Activated T-helper 17 cell treated with anti-CD3 and anti-CD28 coated beads, Interleukin-2, amount 50 U/mL, for 72 hours (primary cell): ENCODE results near the gene MEN1. TPM values are rescaled to one million over a fixed set of nuclear protein-coding genes. Genes with fewer than 3 reads are reported as not detected.

Experiments used
- ATAC-seq: fragments of 150-1000 bp; cut with Tn5 transposase; replicated peaks from 2 replicates; pipeline ENCODE4 v1.10.0; 2021; ENCODE audit warnings: mild to moderate bottlenecking, moderate library complexity
- H3K27ac Mint-ChIP-seq: one replicate; pipeline ENCODE4 v1.8.0; 2022; ENCODE audit warnings: mixed read lengths
- H3K27me3 Mint-ChIP-seq: one replicate; pipeline ENCODE4 v1.8.0; 2022; ENCODE audit warnings: mixed read lengths
- H3K36me3 Mint-ChIP-seq: one replicate; pipeline ENCODE4 v1.8.0; 2022; ENCODE audit warnings: low read depth, mild to moderate bottlenecking, mixed read lengths
- H3K4me1 Mint-ChIP-seq: one replicate; pipeline ENCODE4 v1.8.0; 2022; ENCODE audit warnings: mixed read lengths
- H3K4me3 Mint-ChIP-seq: one replicate; pipeline ENCODE4 v1.8.0; 2022; ENCODE audit warnings: mild to moderate bottlenecking, mixed read lengths
- H3K9me3 Mint-ChIP-seq: one replicate; pipeline ENCODE4 v1.8.0; 2022; ENCODE audit warnings: mixed read lengths
- total RNA-seq, 2 donors: library from RNA; stranded (reverse); gene quantifications; one replicate each; pipeline ENCODE4 v1.2.3, GENCODE V29; 2022

Gene MEN1
- total RNA-seq, 2 donors from 2014 or later, result 17.9 to 28.2 TPM

DNA sequence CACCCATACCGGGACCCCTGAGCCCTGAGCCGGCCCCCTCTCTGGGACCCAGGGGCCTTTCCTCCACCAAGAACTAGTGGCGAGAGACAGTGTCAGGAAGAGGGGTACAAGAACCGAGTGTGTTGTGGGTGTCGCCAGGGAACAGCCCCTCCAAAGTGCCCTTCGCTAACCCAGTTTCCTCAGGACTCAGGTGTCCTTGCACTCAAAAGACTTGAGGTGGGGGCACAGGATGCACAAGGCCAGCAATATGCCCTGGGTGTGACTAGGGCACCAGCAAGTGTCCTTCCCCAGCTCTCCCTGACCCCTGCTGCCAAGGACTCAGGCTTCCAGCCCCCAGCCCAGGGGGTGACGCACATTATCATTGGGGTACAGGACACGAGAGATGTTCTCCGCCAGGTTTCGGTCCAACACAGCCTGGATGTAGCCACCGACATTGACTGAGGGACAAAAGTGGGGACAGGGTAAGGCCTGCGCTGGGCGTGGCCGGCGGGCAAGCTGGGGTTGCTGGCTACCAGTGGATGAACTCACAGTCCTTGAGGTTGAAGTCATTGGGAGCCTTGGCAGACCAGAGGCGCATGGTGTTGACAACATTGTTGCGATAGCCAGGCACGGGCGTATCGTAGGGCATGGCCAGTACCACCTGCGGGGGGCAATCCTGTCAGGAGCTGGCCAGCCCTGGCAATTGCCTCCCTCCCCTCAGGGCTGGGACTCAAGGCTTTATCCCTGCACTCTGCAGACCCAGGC lies 55.3 kb downstream of the MEN1 start:
- H3K9me3 Mint-ChIP-seq, result no peaks in the 10 kb centered on the region
- H3K4me3 Mint-ChIP-seq, result no peak overlapping the region
- no peak for ATAC-seq
- no peaks in the 10 kb centered on the region for H3K27me3 Mint-ChIP-seq
- H3K4me1 Mint-ChIP-seq, result peaks cover 4% of the 10 kb centered on the region
- H3K27ac Mint-ChIP-seq, result no peak overlapping the region
- H3K36me3 Mint-ChIP-seq, result no peaks in the 10 kb centered on the region

DNA sequence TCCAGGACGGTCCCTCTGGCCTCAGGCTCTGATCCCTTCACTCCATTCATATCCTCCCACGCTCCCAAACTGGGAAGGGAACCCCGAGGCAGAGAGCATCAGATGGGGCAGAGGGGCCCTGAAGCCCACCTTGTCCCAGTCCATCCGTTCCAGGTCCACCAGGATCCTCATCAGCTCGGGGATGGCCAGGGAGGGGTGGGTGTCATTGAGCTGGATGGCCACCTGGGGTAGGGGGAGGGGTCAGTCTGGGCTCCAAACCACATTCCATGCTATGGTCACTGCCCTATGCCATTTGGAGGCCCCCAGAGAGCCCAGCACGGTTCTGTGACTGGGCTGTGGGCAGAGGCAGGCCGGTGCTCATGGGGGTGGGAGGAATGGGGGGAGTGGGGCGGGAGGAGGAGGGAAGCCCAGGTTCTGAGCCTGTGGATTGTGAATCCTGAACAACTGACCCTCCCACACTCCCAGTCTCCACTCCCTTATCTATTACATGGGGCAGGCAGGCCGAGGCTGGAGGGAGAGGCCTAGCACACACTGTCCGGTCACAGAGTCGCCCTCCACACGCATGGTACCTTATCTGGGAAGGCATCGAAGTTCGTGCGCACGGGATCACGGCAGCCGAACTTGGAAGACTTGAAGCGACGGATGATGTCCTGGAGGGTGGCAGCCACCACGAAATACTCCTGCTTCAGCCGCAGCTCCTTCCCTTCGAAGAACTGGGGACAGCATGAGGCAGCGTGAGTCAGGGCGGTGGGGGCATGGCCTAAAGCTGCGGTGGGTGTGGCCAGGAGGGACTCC lies 56.0 kb downstream of the MEN1 start:
- H3K27ac Mint-ChIP-seq, result no peak overlapping the region
- H3K9me3 Mint-ChIP-seq, result no peaks in the 10 kb centered on the region
- no peaks in the 10 kb centered on the region for H3K36me3 Mint-ChIP-seq
- no peaks in the 10 kb centered on the region for H3K27me3 Mint-ChIP-seq
- H3K4me1 Mint-ChIP-seq, result peaks cover 4% of the 10 kb centered on the region
- no peak overlapping the region for H3K4me3 Mint-ChIP-seq
- ATAC-seq, result no peak

Other genes with a start within 250 kb of the MEN1 start
- gene SLC22A12, start 219.3 kb downstream of the MEN1 start, total RNA-seq, result not detected
- gene NRXN2, start 87.4 kb downstream of the MEN1 start, total RNA-seq, result 1 to 10 TPM in 1 of 2 donors, under 1 TPM in 1; 0.11 to 1.2 TPM
- gene RASGRP2, start 66.4 kb downstream of the MEN1 start, total RNA-seq, result 10 to 100 TPM; 11.0 to 21.6 TPM
- 1 to 10 TPM; 4.0 to 4.7 TPM for gene PYGM, start 50.6 kb downstream of the MEN1 start, total RNA-seq
- 100 to 1,000 TPM; 316 to 397 TPM for gene SF1, start 32.0 kb downstream of the MEN1 start, total RNA-seq
- 10 to 100 TPM; 65.9 to 82.5 TPM for gene MAP4K2, start 7.3 kb downstream of the MEN1 start, total RNA-seq
- gene CDC42BPG, start 34.1 kb upstream of the MEN1 start, total RNA-seq, result under 1 TPM; 0.37 to 0.71 TPM
- gene EHD1, start 68.1 kb upstream of the MEN1 start, total RNA-seq, result 100 to 1,000 TPM in 1 of 2 donors, 10 to 100 TPM in 1; 96.5 to 107 TPM
- 10 to 100 TPM; 20.9 to 23.1 TPM for gene ATG2A, start 106.7 kb upstream of the MEN1 start, total RNA-seq
- 10 to 100 TPM; 14.6 to 43.0 TPM for gene PPP2R5B, start 114.1 kb upstream of the MEN1 start, total RNA-seq
- under 1 TPM in 1 of 2 donors, not detected in 1; 0.43 TPM for gene GPHA2, start 125.3 kb upstream of the MEN1 start, total RNA-seq
- gene MAJIN, start 161.6 kb upstream of the MEN1 start, total RNA-seq, result 1 to 10 TPM in 1 of 2 donors, not detected in 1; 1.1 TPM
- gene BATF2, start 186.4 kb upstream of the MEN1 start, total RNA-seq, result under 1 TPM; 0.28 to 0.37 TPM
- 10 to 100 TPM; 60.4 to 90.5 TPM for gene ARL2, start 203.6 kb upstream of the MEN1 start, total RNA-seq
- 10 to 100 TPM; 13.5 to 14.4 TPM for gene SNX15, start 216.9 kb upstream of the MEN1 start, total RNA-seq
- 10 to 100 TPM; 12.3 to 20.1 TPM for gene SAC3D1, start 230.7 kb upstream of the MEN1 start, total RNA-seq
- gene NAALADL1, start 248.0 kb upstream of the MEN1 start, total RNA-seq, result 10 to 100 TPM; 11.2 to 12.6 TPM